CD14-positive monocyte (primary cell): ENCODE data around the gene MSANTD1. TPM values are rescaled to one million over a fixed set of nuclear protein-coding genes. Genes with fewer than 3 reads are reported as not detected.

Source experiments
- DNase-seq, 3 donors: peaks; one replicate each; pipeline ENCODE4 v3.0.0-alpha.2; 2011 to 2022
- H2AFZ ChIP-seq: 2 replicates; pipeline ENCODE4 v1.6.0; 2012; ENCODE audit warnings: mild to moderate bottlenecking, low read depth, low read length, inconsistent platforms; ENCODE audit not compliant: insufficient read depth, poor library complexity, severe bottlenecking
- H3K27ac ChIP-seq, 2 donors: 1 replicate in 1 of 2; 2 replicates in 1 of 2; pipeline ENCODE4 v1.5.1; 2012 to 2013; ENCODE audit warnings: low read length in 2 of 2, control low read depth in 1 of 2, inconsistent platforms in 1 of 2, low read depth in 1 of 2, mild to moderate bottlenecking in 1 of 2
- H3K27me3 ChIP-seq, 2 donors: one replicate each; pipeline versions ENCODE4 v1.6.0 to v1.6.1; 2011 to 2013; ENCODE audit warnings: low read length in 2 of 2; ENCODE audit not compliant: control insufficient read depth in 2 of 2, insufficient read depth in 2 of 2
- H3K36me3 ChIP-seq, 2 donors: replicated peaks in 1 of 2; 1 replicate in 1 of 2; 2 replicates in 1 of 2; pipeline versions ENCODE4 v1.5.1 to v1.6.1; 2012 to 2013; ENCODE audit warnings: low read length in 2 of 2, control low read depth in 1 of 2, inconsistent platforms in 1 of 2, mild to moderate bottlenecking in 1 of 2; ENCODE audit not compliant: insufficient read depth in 2 of 2, control insufficient read depth in 1 of 2
- H3K4me1 ChIP-seq, 2 donors: 1 replicate in 1 of 2; 2 replicates in 1 of 2; pipeline versions ENCODE4 v1.5.1 to v1.6.1; 2012 to 2013; ENCODE audit warnings: low read length in 2 of 2, control low read depth in 1 of 2, inconsistent platforms in 1 of 2, mild to moderate bottlenecking in 1 of 2, moderate library complexity in 1 of 2; ENCODE audit not compliant: insufficient read depth in 2 of 2, control insufficient read depth in 1 of 2
- H3K4me2 ChIP-seq: replicated peaks from 2 replicates; pipeline ENCODE3; 2012; ENCODE audit warnings: low read length, moderate library complexity, mild to moderate bottlenecking; ENCODE audit not compliant: poor library complexity, severe bottlenecking; ENCODE audit errors: extremely low read depth
- H3K4me3 ChIP-seq, 3 experiments: fragments of 200-600 bp in 1 of 3; sonication (generic) in 1 of 3; replicated peaks in 1 of 3; 1 replicate in 2 of 3; 2 replicates in 1 of 3; pipeline ENCODE4 v1.5.1; 2011 to 2013; ENCODE audit warnings: low read length in 3 of 3, mild to moderate bottlenecking in 3 of 3, control low read depth in 2 of 3, low read depth in 2 of 3, inconsistent platforms in 1 of 3, moderate library complexity in 1 of 3
- H3K79me2 ChIP-seq: 2 replicates; pipeline ENCODE4 v1.6.0; 2012; ENCODE audit warnings: mild to moderate bottlenecking, control low read depth, inconsistent platforms, low read length, moderate library complexity; ENCODE audit not compliant: insufficient read depth
- H3K9ac ChIP-seq: 2 replicates; pipeline ENCODE4 v1.6.0; 2017; ENCODE audit warnings: low read length, mild to moderate bottlenecking; ENCODE audit not compliant: insufficient read depth, poor library complexity, severe bottlenecking
- H3K9me3 ChIP-seq, 2 donors: replicated peaks in 1 of 2; 1 replicate in 1 of 2; 2 replicates in 1 of 2; pipeline versions ENCODE4 v1.5.1 to v1.6.1; 2012 to 2013; ENCODE audit warnings: low read length in 2 of 2, control low read depth in 1 of 2; ENCODE audit not compliant: control insufficient read depth in 1 of 2, insufficient read depth in 1 of 2
- H4K20me1 ChIP-seq: 2 replicates; pipeline ENCODE4 v1.6.0; 2012; ENCODE audit warnings: mild to moderate bottlenecking, low read length, control low read depth, moderate library complexity; ENCODE audit not compliant: insufficient read depth
- H3K27ac Mint-ChIP-seq, 7 donors: one replicate each; pipeline ENCODE4 v1.8.0; 2020; ENCODE audit warnings: mild to moderate bottlenecking in 7 of 7, mixed read lengths in 7 of 7, moderate library complexity in 6 of 7, inconsistent platforms in 2 of 7
- H3K27me3 Mint-ChIP-seq, 3 donors: one replicate each; pipeline ENCODE4 v1.8.0; 2021 to 2022; ENCODE audit warnings: low read depth in 3 of 3, mild to moderate bottlenecking in 3 of 3, mixed read lengths in 3 of 3, moderate library complexity in 3 of 3, inconsistent platforms in 1 of 3
- H3K36me3 Mint-ChIP-seq, 2 donors: one replicate each; pipeline ENCODE4 v1.8.0; 2020; ENCODE audit warnings: mixed read lengths in 2 of 2, inconsistent platforms in 1 of 2, mild to moderate bottlenecking in 1 of 2
- H3K4me1 Mint-ChIP-seq: one replicate; pipeline ENCODE4 v1.8.0; 2020; ENCODE audit warnings: mild to moderate bottlenecking, mixed read lengths
- H3K4me3 Mint-ChIP-seq, 2 donors: one replicate each; pipeline ENCODE4 v1.8.0; 2020; ENCODE audit warnings: mild to moderate bottlenecking in 2 of 2, mixed read lengths in 2 of 2, moderate library complexity in 1 of 2
- H3K9me3 Mint-ChIP-seq, 7 donors: one replicate each; pipeline ENCODE4 v1.8.0; 2020 to 2022; ENCODE audit warnings: mixed read lengths in 7 of 7, mild to moderate bottlenecking in 6 of 7, moderate library complexity in 6 of 7, inconsistent platforms in 2 of 7
- CTCF ChIP-seq: fragments of 200-600 bp; IDR thresholded peaks from one replicate; pipeline ENCODE4 v1.8.0; 2022; ENCODE audit warnings: antibody characterized with exemption, mild to moderate bottlenecking
- WGBS: methylation state at CpG from one replicate; pipeline ENCODE4 v1.1.5; 2013; ENCODE audit warnings: missing lambda C conversion rate; ENCODE audit not compliant: insufficient coverage; 5-methylcytosine and 5-hydroxymethylcytosine counted together
- intact Hi-C, 2 donors: fragments of 100-400 bp; cut with micrococcal nuclease; formaldehyde crosslinking; loops; one replicate each; pipeline versions ENCODE4 v1.15.0 to v1.15.1; 2023
- polyA plus RNA-seq, 3 donors: library from polyadenylated mRNA; depleted of rRNA in 1 of 3; unstranded in 2 of 3; stranded (reverse) in 1 of 3; fragments of 300-500 nt in 2 of 3; fragments of >200 nt in 1 of 3; fragmentation: Illumina TruSeq in 2 of 3; gene quantifications; 1 replicate in 2 of 3; 2 replicates in 1 of 3; pipeline ENCODE4 v1.2.3, GENCODE V29; 2012 to 2021

The MSANTD1 gene
- polyA plus RNA-seq, 3 donors = 0.52 TPM; not detected in 2

- no peak overlapping the region for H3K27ac ChIP-seq
- no peak for DNase-seq
- no peak overlapping the region for H3K9ac ChIP-seq
- H3K79me2 ChIP-seq = no peaks in the 10 kb centered on the region
- no peaks in the 10 kb centered on the region for H3K4me1 ChIP-seq
- no peaks in the 10 kb centered on the region for H3K36me3 ChIP-seq
- no peak overlapping the region for H3K4me3 ChIP-seq
- H3K9me3 ChIP-seq = no peaks in the 10 kb centered on the region
- Mint-ChIP-seq H3K9me3 (no peaks in the 10 kb centered on the region), H3K36me3 (peaks cover 0 to 7% of the 10 kb centered on the region in 2 donors), H3K27me3 (peaks cover 0 to 1% (median 0%) of the 10 kb centered on the region in 3 donors), H3K4me1 (peaks cover 3% of the 10 kb centered on the region), H3K4me3 (no peak overlapping the region), H3K27ac (peak overlapping the region in 1 of 7 donors; percentile 44)
- no peaks in the 10 kb centered on the region for H4K20me1 ChIP-seq
- H2AFZ ChIP-seq = no peak overlapping the region
- 94% methylated on average over 11 of the region's 14 CpGs for WGBS
- intact Hi-C loops = no loop called here
- H3K4me2 ChIP-seq = no peak overlapping the region
- no peak for TF ChIP-seq CTCF
- no peaks in the 10 kb centered on the region for H3K27me3 ChIP-seq
These were observed 1.5 kb downstream of the MSANTD1 start for GRCh38 chr4:3250438-3250955.

- DNase-seq = no peak
- no peaks in the 10 kb centered on the region for H3K79me2 ChIP-seq
- H2AFZ ChIP-seq = no peak overlapping the region
- peak overlapping the region in 1 of 7 donors; percentile 2 for H3K27ac Mint-ChIP-seq
- H3K4me3 Mint-ChIP-seq = no peak overlapping the region
- H3K27me3 ChIP-seq = no peaks in the 10 kb centered on the region
- H3K9me3 ChIP-seq = no peaks in the 10 kb centered on the region
- peaks cover 0 to 9% of the 10 kb centered on the region in 2 donors for H3K36me3 Mint-ChIP-seq
- 93% methylated on average over 17 of the region's 19 CpGs for WGBS
- no peaks in the 10 kb centered on the region for H3K4me1 ChIP-seq
- intact Hi-C loops = no loop called here
- peaks cover 0 to 1% (median 0%) of the 10 kb centered on the region in 3 donors for H3K27me3 Mint-ChIP-seq
- no peaks in the 10 kb centered on the region for H4K20me1 ChIP-seq
- peaks cover 1% of the 10 kb centered on the region for H3K4me1 Mint-ChIP-seq
- no peak overlapping the region for H3K4me2 ChIP-seq
- no peaks in the 10 kb centered on the region for H3K9me3 Mint-ChIP-seq
- no peak overlapping the region for H3K9ac ChIP-seq
- no peaks in the 10 kb centered on the region for H3K36me3 ChIP-seq
- TF ChIP-seq CTCF = no peak
- no peak overlapping the region for H3K4me3 ChIP-seq
- no peak overlapping the region for H3K27ac ChIP-seq
These were observed 2.2 kb downstream of the MSANTD1 start for GRCh38 chr4:3250956-3251690.
